Measurements from ENCODE around the gene PRKRA.

GRCh38 chr2:178482437-178482836 is 31.5 kb upstream of the PRKRA start:
- no peak for TF ChIP-seq MAX (IDR thresholded peaks at IDR 0.05)
- TF ChIP-seq CTCF (IDR thresholded peaks at IDR 0.05 in 2 of 3, conservative IDR thresholded peaks at IDR 0.05 in 1 of 3; ENCODE audit: borderline replicate concordance in 1 of 3, insufficient read depth in 1 of 3, low read depth in 2 of 3, low read length in 2 of 3): no peak
- no peak for TF ChIP-seq SRF (IDR thresholded peaks at IDR 0.05; ENCODE audit: low read depth)
- TF ChIP-seq RAD21 (IDR thresholded peaks at IDR 0.05; ENCODE audit: low read depth): no peak
